Neural cell (in vitro differentiated cells): Measurements from ENCODE around the gene PER2. TPM values are rescaled to one million over a fixed set of nuclear protein-coding genes. Genes with fewer than 3 reads are reported as not detected.

Source experiments
- H2AFZ ChIP-seq: fragments of 200-600, 300-800 bp; sonication (generic), shearing (Covaris generic); 2 replicates; pipeline ENCODE4 v1.6.0; 2014; ENCODE audit warnings: low read depth, mild to moderate bottlenecking, antibody characterized with exemption, low read length, moderate library complexity
- H3F3A ChIP-seq: fragments of 200-600 bp; shearing (Covaris generic); 2 replicates; pipeline ENCODE4 v1.6.1; 2016; ENCODE audit warnings: mild to moderate bottlenecking, moderate library complexity, mixed read lengths, antibody characterized with exemption, low read length; ENCODE audit not compliant: insufficient read depth, poor library complexity, severe bottlenecking
- H3K27ac ChIP-seq: fragments of 200-600, 300-800 bp; sonication (generic), shearing (Covaris generic); 2 replicates; pipeline ENCODE4 v1.5.1; 2014; ENCODE audit warnings: mild to moderate bottlenecking, low read length, moderate library complexity
- H3K27me3 ChIP-seq: fragments of 300-800, 200-600 bp; sonication (generic), shearing (Covaris generic); 2 replicates; pipeline ENCODE4 v1.6.0; 2014; ENCODE audit warnings: mild to moderate bottlenecking, low read depth, low read length, moderate library complexity; ENCODE audit not compliant: insufficient read depth
- H3K36me3 ChIP-seq: fragments of 300-800, 200-600 bp; sonication (generic), shearing (Covaris generic); 2 replicates; pipeline ENCODE4 v1.5.1; 2014; ENCODE audit warnings: mild to moderate bottlenecking, antibody characterized with exemption, low read length, moderate library complexity; ENCODE audit not compliant: insufficient read depth
- H3K4me2 ChIP-seq: fragments of 300-800, 200-600 bp; sonication (generic), shearing (Covaris generic); 2 replicates; pipeline ENCODE4 v1.6.0; 2014; ENCODE audit warnings: mild to moderate bottlenecking, low read length
- H3K4me3 ChIP-seq: fragments of 300-800, 200-600 bp; sonication (generic), shearing (Covaris generic); 2 replicates; pipeline ENCODE4 v1.5.1; 2014; ENCODE audit warnings: mild to moderate bottlenecking, low read length, moderate library complexity
- H3K79me2 ChIP-seq: fragments of 200-600 bp; shearing (Covaris generic); replicated peaks from 2 replicates; pipeline ENCODE4 v1.6.0; 2014; ENCODE audit warnings: mild to moderate bottlenecking, low read length, moderate library complexity; ENCODE audit not compliant: insufficient read depth
- H3K9ac ChIP-seq: fragments of 300-800, 200-600 bp; sonication (generic), shearing (Covaris generic); 2 replicates; pipeline ENCODE4 v1.6.1; 2016; ENCODE audit warnings: mild to moderate bottlenecking, low read length, mixed read lengths
- H3K9me2 ChIP-seq: fragments of 200-600 bp; shearing (Covaris generic); 2 replicates; pipeline ENCODE4 v1.6.1; 2016; ENCODE audit warnings: mild to moderate bottlenecking, low read length, mixed read lengths; ENCODE audit not compliant: insufficient read depth
- H3K9me3 ChIP-seq: fragments of 200-600, 300-800 bp; sonication (generic), shearing (Covaris generic); 2 replicates; pipeline ENCODE4 v1.6.1; 2016; ENCODE audit warnings: mild to moderate bottlenecking, mixed run types, low read length, moderate library complexity, mixed read lengths
- H4K20me1 ChIP-seq: fragments of 200-600 bp; shearing (Covaris generic); 2 replicates; pipeline ENCODE4 v1.6.1; 2016; ENCODE audit warnings: mild to moderate bottlenecking, mixed run types; ENCODE audit not compliant: insufficient read depth
- CTCF ChIP-seq: fragments of 450-650 bp; IDR thresholded peaks from 2 replicates; pipeline ENCODE4 v1.5.1; 2014; ENCODE audit warnings: antibody characterized with exemption, mild to moderate bottlenecking, moderate library complexity; ENCODE audit not compliant: poor library complexity, severe bottlenecking
- EP300 ChIP-seq: fragments of 450-650 bp; conservative IDR thresholded peaks from 2 replicates; pipeline ENCODE4 v1.6.1; 2014; ENCODE audit warnings: antibody characterized with exemption, mild to moderate bottlenecking, moderate library complexity; ENCODE audit not compliant: poor library complexity, severe bottlenecking
- EZH2 ChIP-seq: fragments of 200-600, 300-800 bp; shearing (Covaris generic), sonication (generic); IDR thresholded peaks from 2 replicates; pipeline ENCODE4 v1.6.1; 2014; ENCODE audit warnings: antibody characterized with exemption, low read length, borderline replicate concordance, mild to moderate bottlenecking; ENCODE audit not compliant: insufficient read depth, poor library complexity, severe bottlenecking
- MXI1 ChIP-seq: fragments of 450-650 bp; conservative IDR thresholded peaks from 2 replicates; pipeline ENCODE4 v1.6.1; 2014; ENCODE audit warnings: antibody characterized with exemption, mild to moderate bottlenecking; ENCODE audit not compliant: poor library complexity, severe bottlenecking
- POLR2AphosphoS5 ChIP-seq: IDR thresholded peaks from 2 replicates; pipeline ENCODE4 v1.6.1; 2012
- RAD21 ChIP-seq: fragments of 450-650 bp; conservative IDR thresholded peaks from 2 replicates; pipeline ENCODE4 v1.6.1; 2014; ENCODE audit warnings: antibody characterized with exemption, mild to moderate bottlenecking, moderate library complexity
- SMC3 ChIP-seq: fragments of 450-650 bp; conservative IDR thresholded peaks from 2 replicates; pipeline ENCODE4 v1.6.1; 2014; ENCODE audit warnings: antibody characterized with exemption, mild to moderate bottlenecking, moderate library complexity; ENCODE audit not compliant: poor library complexity
- TAF1 ChIP-seq: IDR thresholded peaks from 2 replicates; pipeline ENCODE4 v1.6.1; 2012; ENCODE audit warnings: low read depth
- polyA plus RNA-seq: library from polyadenylated mRNA; depleted of rRNA; stranded (reverse); fragments of >200 nt; gene quantifications from 2 replicates; pipeline ENCODE4 v1.2.3, GENCODE V29; 2014
- TF ChIP-seq, protein P1 (sequence below): IDR thresholded peaks from 2 replicates; pipeline ENCODE4 v1.6.1; 2012; ENCODE audit warnings: borderline replicate concordance

The PER2 gene
- polyA plus RNA-seq, 1 donor from 2014 or later = 3.2 TPM

GRCh38 chr2:238255151-238255551, 33.3 kb downstream of the PER2 start:
- no peaks in the 10 kb centered on the region for H3F3A ChIP-seq
- no peaks in the 10 kb centered on the region for H4K20me1 ChIP-seq
- H3K4me3 ChIP-seq = no peak overlapping the region
- H3K4me2 ChIP-seq = no peak overlapping the region
- no peaks in the 10 kb centered on the region for H3K27me3 ChIP-seq
- no peaks in the 10 kb centered on the region for H3K36me3 ChIP-seq
- no peak overlapping the region for H3K9ac ChIP-seq
- no peaks in the 10 kb centered on the region for H3K9me3 ChIP-seq
- H3K9me2 ChIP-seq = no peaks in the 10 kb centered on the region
- no peaks in the 10 kb centered on the region for H3K79me2 ChIP-seq
- TF ChIP-seq MXI1 = no peak
- no peak for TF ChIP-seq EZH2
- TF ChIP-seq, protein P1, sequence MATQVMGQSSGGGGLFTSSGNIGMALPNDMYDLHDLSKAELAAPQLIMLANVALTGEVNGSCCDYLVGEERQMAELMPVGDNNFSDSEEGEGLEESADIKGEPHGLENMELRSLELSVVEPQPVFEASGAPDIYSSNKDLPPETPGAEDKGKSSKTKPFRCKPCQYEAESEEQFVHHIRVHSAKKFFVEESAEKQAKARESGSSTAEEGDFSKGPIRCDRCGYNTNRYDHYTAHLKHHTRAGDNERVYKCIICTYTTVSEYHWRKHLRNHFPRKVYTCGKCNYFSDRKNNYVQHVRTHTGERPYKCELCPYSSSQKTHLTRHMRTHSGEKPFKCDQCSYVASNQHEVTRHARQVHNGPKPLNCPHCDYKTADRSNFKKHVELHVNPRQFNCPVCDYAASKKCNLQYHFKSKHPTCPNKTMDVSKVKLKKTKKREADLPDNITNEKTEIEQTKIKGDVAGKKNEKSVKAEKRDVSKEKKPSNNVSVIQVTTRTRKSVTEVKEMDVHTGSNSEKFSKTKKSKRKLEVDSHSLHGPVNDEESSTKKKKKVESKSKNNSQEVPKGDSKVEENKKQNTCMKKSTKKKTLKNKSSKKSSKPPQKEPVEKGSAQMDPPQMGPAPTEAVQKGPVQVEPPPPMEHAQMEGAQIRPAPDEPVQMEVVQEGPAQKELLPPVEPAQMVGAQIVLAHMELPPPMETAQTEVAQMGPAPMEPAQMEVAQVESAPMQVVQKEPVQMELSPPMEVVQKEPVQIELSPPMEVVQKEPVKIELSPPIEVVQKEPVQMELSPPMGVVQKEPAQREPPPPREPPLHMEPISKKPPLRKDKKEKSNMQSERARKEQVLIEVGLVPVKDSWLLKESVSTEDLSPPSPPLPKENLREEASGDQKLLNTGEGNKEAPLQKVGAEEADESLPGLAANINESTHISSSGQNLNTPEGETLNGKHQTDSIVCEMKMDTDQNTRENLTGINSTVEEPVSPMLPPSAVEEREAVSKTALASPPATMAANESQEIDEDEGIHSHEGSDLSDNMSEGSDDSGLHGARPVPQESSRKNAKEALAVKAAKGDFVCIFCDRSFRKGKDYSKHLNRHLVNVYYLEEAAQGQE = no peak
- TF ChIP-seq POLR2AphosphoS5 = no peak
- no peak for TF ChIP-seq CTCF
- no peak for TF ChIP-seq EP300
- no peak for TF ChIP-seq RAD21
- TF ChIP-seq SMC3 = no peak
- no peak for TF ChIP-seq TAF1
- no peak overlapping the region for H3K27ac ChIP-seq
- no peak overlapping the region for H2AFZ ChIP-seq

- H3K4me2 ChIP-seq = no peak overlapping the region
These were observed 34.2 kb downstream of the PER2 start for GRCh38 chr2:238254095-238254723.

More at GRCh38 chr2:238254095-238254723, 34.2 kb downstream of the PER2 start:
- Histone ChIP-seq H2AFZ (no peak overlapping the region), H4K20me1 (no peaks in the 10 kb centered on the region), H3K27ac (no peak overlapping the region), H3K79me2 (no peaks in the 10 kb centered on the region), H3K9me3 (no peaks in the 10 kb centered on the region), H3K4me3 (no peak overlapping the region), H3K27me3 (no peaks in the 10 kb centered on the region), H3K9me2 (no peaks in the 10 kb centered on the region), H3K9ac (no peak overlapping the region), H3K36me3 (no peaks in the 10 kb centered on the region), H3F3A (no peaks in the 10 kb centered on the region)
- TF ChIP-seq EZH2 (no peak), RAD21 (no peak), CTCF (no peak), POLR2AphosphoS5 (no peak), SMC3 (no peak), EP300 (no peak), TAF1 (no peak), MXI1 (no peak)
- TF ChIP-seq, protein P1 = no peak
